Stimulated activated CD8-positive, alpha-beta memory T cell treated with anti-CD3 and anti-CD28 coated beads, Interleukin-15, amount 100 ng/mL, for 24 hours (primary cell): Measurements from ENCODE around the gene GNAZ.

Experiments used
- DNase-seq: peaks from one replicate; pipeline ENCODE4 v3.0.0-alpha.2; 2020; ENCODE audit warnings: low read depth

GNAZ gene

DNA sequence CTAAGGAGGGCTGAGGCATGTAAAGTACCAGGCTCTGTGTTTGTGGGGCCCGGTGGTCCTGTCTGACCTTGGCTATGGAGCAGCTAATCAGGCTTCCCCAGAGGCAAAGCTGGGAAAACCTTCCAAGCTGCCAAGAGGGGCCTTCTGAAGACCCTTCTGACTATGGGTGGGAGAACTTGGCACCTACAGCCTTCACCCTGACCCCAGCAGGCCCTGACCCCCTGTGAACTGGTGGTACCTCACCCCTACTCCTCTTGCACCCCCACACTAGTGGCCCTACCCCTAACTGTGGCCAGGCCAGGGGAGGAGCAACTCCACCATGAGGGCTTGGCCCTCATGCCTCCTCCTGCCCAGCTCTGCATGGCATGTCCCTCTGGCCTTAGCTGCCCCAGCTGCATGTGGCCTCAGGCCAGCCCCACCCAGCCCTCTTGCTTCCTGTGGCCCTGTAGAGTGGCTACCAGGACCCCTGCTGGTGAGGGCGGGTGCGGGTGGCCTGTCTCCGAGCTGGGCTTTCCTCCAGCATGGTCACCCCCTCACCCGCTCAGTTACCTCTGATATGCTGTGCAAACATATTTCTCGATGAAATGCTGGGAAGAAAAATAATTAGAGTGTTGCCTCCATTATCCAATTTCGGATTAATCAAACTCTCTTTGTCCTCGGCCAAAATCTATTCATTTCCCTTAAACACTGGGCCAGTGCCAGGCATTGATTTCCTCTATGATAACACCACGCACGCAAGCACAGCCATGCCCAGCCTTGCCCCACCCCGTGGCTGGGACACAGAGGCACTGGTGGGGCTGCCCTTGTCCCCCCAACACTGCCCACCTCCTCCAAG lies 7.5 kb downstream of the GNAZ start:
- DNase-seq: no peak

DNA sequence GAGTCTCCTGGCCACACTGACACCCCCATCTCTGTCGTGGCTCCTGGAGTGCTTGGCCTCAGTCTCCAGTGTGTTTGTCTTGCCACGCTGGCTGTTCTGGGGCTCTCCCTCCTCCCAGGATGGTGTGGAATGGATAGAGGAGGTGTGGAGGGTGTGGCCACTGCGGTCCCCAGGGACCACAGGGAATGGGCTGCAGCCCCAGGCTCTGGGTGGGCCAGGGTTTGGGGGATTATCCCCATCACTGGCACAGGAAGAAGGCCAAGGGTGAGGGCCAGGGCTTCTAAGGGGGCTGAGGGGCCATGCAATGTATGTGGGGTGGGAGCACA lies 8.1 kb downstream of the GNAZ start:
- no peak for DNase-seq

GRCh38 chr22:23079240-23079768 lies 9.0 kb downstream of the GNAZ start:
- DNase-seq: no peak

DNA sequence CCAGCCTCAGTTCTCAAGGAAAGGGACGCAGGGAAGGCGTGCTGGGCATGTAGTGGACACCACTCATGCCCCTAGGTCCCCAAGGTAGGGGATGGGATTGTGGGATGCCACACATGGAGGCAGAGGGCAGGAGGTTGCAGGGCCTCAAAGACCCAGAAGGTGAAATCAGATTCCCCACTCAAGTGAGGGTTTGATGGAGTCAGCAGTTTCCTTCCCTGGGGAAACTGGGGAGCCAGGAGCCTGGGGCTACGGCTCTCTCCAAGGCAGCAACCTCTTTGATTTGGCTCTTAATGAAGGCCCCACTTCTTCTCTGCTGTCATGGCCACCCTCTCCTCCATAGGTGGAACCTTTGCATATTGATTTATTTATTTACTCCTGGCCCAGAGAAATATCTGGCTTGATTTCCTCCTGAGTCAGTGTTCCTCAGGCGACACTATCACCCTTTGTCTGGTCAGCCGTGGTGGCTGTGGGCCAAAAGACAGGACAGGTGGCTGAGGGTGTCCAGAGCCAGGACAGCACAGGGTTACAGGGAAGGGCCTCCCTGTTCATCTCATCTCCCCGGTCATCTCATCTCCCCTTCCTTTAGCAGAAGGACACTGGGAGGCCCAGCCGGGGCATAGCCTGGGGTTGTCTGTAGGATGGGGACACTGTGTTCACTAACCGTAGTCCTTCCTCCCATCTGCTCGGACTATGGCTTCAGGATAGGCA lies 9.6 kb downstream of the GNAZ start:
- DNase-seq: no peak

- no peak for DNase-seq
Observed at GRCh38 chr22:23080613-23081290, 10.4 kb downstream of the GNAZ start.

DNA sequence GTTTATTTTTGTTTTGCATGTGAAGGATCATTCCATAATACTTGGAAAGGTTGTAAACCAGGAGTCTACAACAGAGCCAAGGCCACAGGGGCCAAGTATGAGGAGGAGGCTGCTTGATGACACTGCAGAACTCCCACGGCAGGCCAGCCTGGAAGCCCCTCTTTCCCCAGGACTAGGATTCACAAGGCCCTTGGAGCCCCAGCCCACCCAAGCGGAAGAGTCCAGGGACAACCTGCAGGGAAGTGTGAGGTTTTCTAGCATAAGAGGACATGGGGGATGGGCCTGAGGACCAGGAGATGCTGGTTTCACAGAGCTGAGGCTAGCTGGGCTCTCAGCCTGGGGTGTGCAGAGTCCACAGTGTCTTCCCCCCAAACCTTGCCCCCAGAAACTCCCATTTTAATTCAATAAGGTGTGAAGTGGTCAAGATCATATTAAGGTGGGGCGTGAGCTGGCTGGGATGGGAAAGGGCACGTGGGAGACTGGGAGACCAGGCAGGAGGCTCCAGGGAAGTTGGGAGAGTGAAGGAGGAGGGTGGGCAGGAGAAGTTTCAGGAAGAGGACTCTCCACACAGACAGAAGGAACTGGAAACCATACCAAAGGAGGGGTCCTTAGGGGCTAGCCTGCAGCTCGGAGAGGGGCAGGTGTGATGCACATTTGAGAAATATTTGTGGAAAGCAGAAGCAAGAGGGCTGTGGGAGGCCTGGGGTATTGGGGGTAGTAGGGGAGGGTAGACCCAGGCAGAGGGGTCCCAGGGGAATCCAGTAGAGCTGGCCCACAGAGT lies 12.4 kb downstream of the GNAZ start:
- DNase-seq: no peak

- no peak for DNase-seq
Observed at GRCh38 chr22:23083315-23084021, 13.1 kb downstream of the GNAZ start.

GRCh38 chr22:23084453-23085350 lies 14.4 kb downstream of the GNAZ start:
- no peak for DNase-seq

GRCh38 chr22:23085351-23085671 lies 15.0 kb downstream of the GNAZ start:
- DNase-seq: no peak

DNA sequence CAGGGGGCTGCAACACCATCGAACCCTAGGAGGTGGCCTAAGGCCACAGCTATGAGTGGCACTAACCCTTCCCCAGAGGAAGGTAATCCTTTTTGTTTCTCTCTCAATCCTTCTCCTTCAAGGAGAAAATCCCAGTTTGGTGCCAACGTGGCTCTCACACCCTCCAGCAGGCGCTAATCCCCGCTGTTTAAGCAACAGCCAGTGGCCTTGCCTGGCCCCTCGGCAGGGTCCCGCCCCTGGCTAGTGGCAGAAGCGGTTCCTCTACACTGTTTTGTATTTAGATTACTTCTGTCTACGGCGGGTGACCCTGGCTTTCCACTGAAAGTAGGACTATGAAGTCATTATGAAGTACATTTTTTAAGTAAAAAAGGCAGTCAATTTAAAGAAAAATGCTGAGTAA lies 15.5 kb downstream of the GNAZ start:
- DNase-seq: no peak

- no peak for DNase-seq
Observed at GRCh38 chr22:23086263-23086662, 15.9 kb downstream of the GNAZ start.

GRCh38 chr22:23086787-23087186 lies 16.5 kb downstream of the GNAZ start:
- no peak for DNase-seq

- DNase-seq: no peak
Observed at GRCh38 chr22:23088199-23088604, 17.9 kb downstream of the GNAZ start.

GRCh38 chr22:23089010-23089409 lies 18.7 kb downstream of the GNAZ start:
- DNase-seq: no peak

DNA sequence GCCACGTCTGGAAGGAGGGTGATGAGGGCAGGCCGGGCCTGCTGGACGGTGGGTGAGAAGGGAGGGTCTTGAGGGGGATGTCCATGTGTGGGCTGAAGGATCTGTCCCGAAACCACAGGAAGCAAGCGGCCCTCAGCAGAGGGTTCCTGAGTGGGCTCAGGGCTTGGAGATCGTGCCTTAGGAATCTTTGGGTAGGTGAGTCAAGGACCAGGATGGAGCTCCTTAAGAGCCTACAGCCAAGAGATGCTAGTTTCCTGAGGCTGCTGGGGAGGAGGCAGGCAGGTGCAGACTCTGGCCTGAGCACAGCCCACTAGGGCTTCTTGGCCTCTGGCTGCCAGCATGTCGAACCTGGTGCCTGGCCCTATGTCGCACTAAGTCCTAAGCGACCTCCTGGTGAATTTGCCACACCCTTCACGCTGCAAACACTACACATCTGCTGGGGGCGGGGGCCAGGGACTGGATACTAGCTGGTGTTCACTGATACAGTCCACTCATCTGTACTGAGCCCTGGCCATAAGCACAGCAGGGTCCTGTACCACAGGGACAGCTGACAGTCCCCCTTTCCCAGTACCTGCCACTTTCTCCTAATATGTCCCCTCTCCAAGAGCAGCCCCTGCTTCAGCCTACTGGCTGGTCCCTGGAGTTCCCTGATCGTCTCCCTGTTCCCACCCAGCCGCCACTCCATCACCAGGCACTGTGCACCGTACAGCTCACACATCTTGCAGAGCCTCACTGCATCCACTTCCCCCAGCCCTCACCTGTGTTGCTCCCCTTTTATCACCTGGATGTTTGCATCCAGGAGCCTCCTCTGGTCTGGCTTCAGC lies 19.5 kb downstream of the GNAZ start:
- DNase-seq: no peak

DNA sequence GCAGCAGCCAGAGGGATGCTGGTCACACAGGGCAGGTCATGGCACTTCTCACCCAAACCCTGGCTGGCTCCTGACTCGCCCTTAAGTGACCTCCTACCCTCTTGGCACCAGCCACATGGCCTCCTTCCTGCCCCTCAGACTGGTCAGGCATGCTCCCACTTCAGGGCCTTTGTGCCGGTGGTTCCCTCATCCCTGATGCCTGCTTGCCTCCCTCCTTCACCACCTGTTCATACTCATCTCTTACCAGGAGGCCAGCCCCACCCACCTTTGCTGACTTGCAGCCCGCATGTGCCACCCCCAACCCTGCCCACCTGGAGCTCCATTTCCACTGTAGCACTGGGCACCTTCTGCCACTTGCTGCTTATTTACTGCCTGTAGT lies 20.1 kb downstream of the GNAZ start:
- no peak for DNase-seq

DNA sequence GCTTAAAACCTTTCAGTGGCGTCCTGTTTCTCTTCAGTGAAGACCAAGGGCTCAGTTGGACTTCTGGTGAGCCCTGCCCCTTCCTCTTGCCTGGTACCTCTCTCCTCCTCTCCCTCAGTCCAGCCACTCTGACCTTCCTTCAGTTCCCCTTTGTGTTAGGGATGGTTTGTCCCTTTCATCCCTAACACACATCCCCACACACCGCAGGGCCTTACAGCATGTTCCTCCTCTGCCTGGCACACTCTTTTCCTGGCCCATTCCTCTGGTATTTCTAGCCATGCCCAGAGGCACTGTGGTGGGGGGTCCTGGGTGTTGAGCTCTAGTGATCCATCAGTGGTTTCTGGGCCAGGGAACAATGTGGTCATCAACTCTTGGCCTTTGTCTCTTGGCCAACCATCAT lies 21.4 kb downstream of the GNAZ start:
- no peak for DNase-seq

DNA sequence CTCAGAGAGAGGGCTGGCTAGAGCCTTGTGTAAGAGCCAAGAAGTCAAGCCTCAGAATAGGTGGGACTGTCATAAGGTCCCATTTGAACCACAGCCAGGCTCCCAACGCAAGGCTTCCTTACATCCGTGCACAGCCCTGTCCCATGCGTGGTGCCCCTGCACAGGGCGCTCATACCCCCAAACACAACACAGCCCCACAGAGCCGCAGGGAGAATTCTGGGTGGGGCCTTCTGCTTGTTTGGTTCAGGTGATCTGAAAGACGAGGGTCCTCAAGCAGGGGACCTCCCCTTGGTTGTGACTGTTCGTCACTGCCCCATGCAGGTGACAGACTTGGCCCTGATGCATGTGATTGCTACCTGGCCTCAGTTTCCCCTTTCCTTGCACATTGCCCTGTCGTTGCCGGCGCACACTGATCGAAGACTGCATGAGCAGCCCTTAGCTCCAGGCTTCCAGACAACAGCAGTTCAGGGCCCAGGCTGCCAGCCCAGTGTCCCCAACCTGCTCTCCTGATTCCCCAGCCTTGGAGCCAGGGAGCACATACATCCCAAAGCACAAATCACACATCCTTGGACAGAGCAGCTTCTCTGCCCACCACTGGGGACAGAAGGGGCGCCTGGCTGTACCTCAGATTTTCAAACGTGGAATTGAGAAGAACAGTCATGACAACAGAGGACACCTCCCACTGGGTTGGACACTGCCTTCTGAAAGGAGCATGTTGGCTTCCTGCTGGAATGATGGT lies 22.1 kb downstream of the GNAZ start:
- no peak for DNase-seq
